Mucosa of rectum (tissue), 2 donors: Measurements from ENCODE around the gene TBC1D22A.

Source experiments
- H3K27ac ChIP-seq, 2 donors: one replicate each; pipeline ENCODE4 v1.7.0; 2013; ENCODE audit warnings: inconsistent platforms in 2 of 2, low read depth in 2 of 2, low read length in 2 of 2
- H3K27me3 ChIP-seq, 2 donors: one replicate each; pipeline ENCODE4 v1.7.0; 2013; ENCODE audit warnings: low read length in 2 of 2; ENCODE audit not compliant: control insufficient read depth in 2 of 2, insufficient read depth in 2 of 2
- H3K36me3 ChIP-seq, 2 donors: one replicate each; pipeline ENCODE4 v1.7.0; 2013; ENCODE audit warnings: low read length in 2 of 2; ENCODE audit not compliant: control insufficient read depth in 2 of 2, insufficient read depth in 2 of 2
- H3K4me1 ChIP-seq, 2 donors: one replicate each; pipeline ENCODE4 v1.7.0; 2013; ENCODE audit warnings: low read length in 2 of 2, mild to moderate bottlenecking in 1 of 2; ENCODE audit not compliant: control insufficient read depth in 2 of 2, insufficient read depth in 2 of 2
- H3K4me3 ChIP-seq, 2 donors: one replicate each; pipeline ENCODE4 v1.7.0; 2013; ENCODE audit warnings: low read length in 2 of 2
- H3K9ac ChIP-seq, 2 donors: one replicate each; pipeline ENCODE4 v1.7.0; 2013; ENCODE audit warnings: low read length in 2 of 2, low read depth in 1 of 2, mild to moderate bottlenecking in 1 of 2
- H3K9me3 ChIP-seq, 2 donors: one replicate each; pipeline ENCODE4 v1.7.0; 2013; ENCODE audit warnings: low read length in 2 of 2; ENCODE audit not compliant: control insufficient read depth in 2 of 2
- donor health status: healthy.
- donor health status: Normal muscosa, but diverticular disease.

TBC1D22A gene

GRCh38 chr22:47100646-47101200, 338.3 kb downstream of the TBC1D22A start:
- Histone ChIP-seq H3K27ac (no peak overlapping the region), H3K36me3 (no peaks in the 10 kb centered on the region), H3K9ac (no peak overlapping the region), H3K9me3 (no peaks in the 10 kb centered on the region), H3K4me1 (no peaks in the 10 kb centered on the region), H3K4me3 (no peak overlapping the region), H3K27me3 (no peaks in the 10 kb centered on the region)

GRCh38 chr22:47101321-47101885, 339.0 kb downstream of the TBC1D22A start:
- no peaks in the 10 kb centered on the region for H3K36me3 ChIP-seq
- no peaks in the 10 kb centered on the region for H3K4me1 ChIP-seq
- no peak overlapping the region for H3K27ac ChIP-seq
- no peaks in the 10 kb centered on the region for H3K9me3 ChIP-seq
- no peaks in the 10 kb centered on the region for H3K27me3 ChIP-seq
- no peak overlapping the region for H3K4me3 ChIP-seq
- no peak overlapping the region for H3K9ac ChIP-seq

GRCh38 chr22:47102081-47102480, 339.6 kb downstream of the TBC1D22A start:
- Histone ChIP-seq H3K27ac (no peak overlapping the region), H3K27me3 (no peaks in the 10 kb centered on the region), H3K9me3 (no peaks in the 10 kb centered on the region), H3K4me3 (no peak overlapping the region), H3K9ac (no peak overlapping the region), H3K36me3 (no peaks in the 10 kb centered on the region), H3K4me1 (no peaks in the 10 kb centered on the region)

GRCh38 chr22:47102648-47103047, 340.2 kb downstream of the TBC1D22A start:
- Histone ChIP-seq H3K9ac (no peak overlapping the region), H3K27me3 (no peaks in the 10 kb centered on the region), H3K9me3 (no peaks in the 10 kb centered on the region), H3K4me3 (no peak overlapping the region), H3K27ac (no peak overlapping the region), H3K36me3 (no peaks in the 10 kb centered on the region), H3K4me1 (no peaks in the 10 kb centered on the region)

- Histone ChIP-seq H3K27ac (no peak overlapping the region), H3K4me1 (no peaks in the 10 kb centered on the region), H3K9ac (no peak overlapping the region), H3K36me3 (no peaks in the 10 kb centered on the region), H3K4me3 (no peak overlapping the region), H3K9me3 (no peaks in the 10 kb centered on the region), H3K27me3 (no peaks in the 10 kb centered on the region)
Measured at GRCh38 chr22:47105085-47105484, 342.6 kb downstream of the TBC1D22A start.

- peaks cover 3% of the 10 kb centered on the region in 2 donors for H3K36me3 ChIP-seq
- H3K27ac ChIP-seq = no peak overlapping the region
- no peaks in the 10 kb centered on the region for H3K9me3 ChIP-seq
- H3K4me1 ChIP-seq = no peaks in the 10 kb centered on the region
- H3K27me3 ChIP-seq = no peaks in the 10 kb centered on the region
- no peak overlapping the region for H3K4me3 ChIP-seq
- H3K9ac ChIP-seq = no peak overlapping the region
Measured at GRCh38 chr22:47106806-47107205, 344.4 kb downstream of the TBC1D22A start.

- H3K4me3 ChIP-seq = no peak overlapping the region
- no peaks in the 10 kb centered on the region for H3K4me1 ChIP-seq
- no peak overlapping the region for H3K9ac ChIP-seq
- H3K27ac ChIP-seq = no peak overlapping the region
- peaks cover 6 to 9% of the 10 kb centered on the region in 2 donors for H3K36me3 ChIP-seq
- no peaks in the 10 kb centered on the region for H3K9me3 ChIP-seq
- H3K27me3 ChIP-seq = no peaks in the 10 kb centered on the region
Measured at GRCh38 chr22:47107431-47107830, 345.0 kb downstream of the TBC1D22A start.

GRCh38 chr22:47110817-47111443, 348.5 kb downstream of the TBC1D22A start:
- H3K4me1 ChIP-seq = no peaks in the 10 kb centered on the region
- H3K36me3 ChIP-seq = peaks cover 10 to 15% of the 10 kb centered on the region in 2 donors
- no peak overlapping the region for H3K27ac ChIP-seq
- H3K9me3 ChIP-seq = no peaks in the 10 kb centered on the region
- no peaks in the 10 kb centered on the region for H3K27me3 ChIP-seq
- H3K4me3 ChIP-seq = no peak overlapping the region
- no peak overlapping the region for H3K9ac ChIP-seq

GRCh38 chr22:47111626-47112581, 349.5 kb downstream of the TBC1D22A start:
- H3K27me3 ChIP-seq = no peaks in the 10 kb centered on the region
- H3K36me3 ChIP-seq = peaks cover 10 to 15% of the 10 kb centered on the region in 2 donors
- no peaks in the 10 kb centered on the region for H3K4me1 ChIP-seq
- no peak overlapping the region for H3K9ac ChIP-seq
- no peak overlapping the region for H3K4me3 ChIP-seq
- no peaks in the 10 kb centered on the region for H3K9me3 ChIP-seq
- H3K27ac ChIP-seq = no peak overlapping the region

- Histone ChIP-seq H3K27ac (no peak overlapping the region), H3K4me3 (no peak overlapping the region), H3K9ac (no peak overlapping the region), H3K36me3 (peaks cover 10 to 15% of the 10 kb centered on the region in 2 donors), H3K9me3 (no peaks in the 10 kb centered on the region), H3K27me3 (no peaks in the 10 kb centered on the region), H3K4me1 (no peaks in the 10 kb centered on the region)
Measured at GRCh38 chr22:47112582-47112965, 350.1 kb downstream of the TBC1D22A start.
